CD4-positive, alpha-beta T cell treated with Interleukin-15 for 4 hours (primary cell): ENCODE data around the gene B3GNT7.
"Not testable (repeated sequence)": the region's sequence is repeated elsewhere in the genome, so short reads cannot be mapped to it uniquely, and the experiment has no call there.

Source experiments
- DNase-seq: peaks from one replicate; pipeline ENCODE4 v3.0.0-alpha.2; 2020; ENCODE audit warnings: low spot score

The B3GNT7 gene

GRCh38 chr2:231403421-231404182 is 8.1 kb downstream of the B3GNT7 start:
- not testable (repeated sequence) for DNase-seq

- not testable (repeated sequence) for DNase-seq
Observed at GRCh38 chr2:231404183-231404578, 8.7 kb downstream of the B3GNT7 start.

- DNase-seq = peak; percentile 58
Observed at GRCh38 chr2:231405601-231406367, 10.3 kb downstream of the B3GNT7 start.

- not testable (repeated sequence) for DNase-seq
Observed at GRCh38 chr2:231407686-231408085, 12.2 kb downstream of the B3GNT7 start.

GRCh38 chr2:231408304-231408703 is 12.8 kb downstream of the B3GNT7 start:
- DNase-seq = not testable (repeated sequence)

- DNase-seq = no peak
Observed at GRCh38 chr2:231409776-231410175, 14.3 kb downstream of the B3GNT7 start.

- DNase-seq = no peak
Observed at GRCh38 chr2:231410293-231411004, 14.9 kb downstream of the B3GNT7 start.

GRCh38 chr2:231411237-231411636 is 15.7 kb downstream of the B3GNT7 start:
- DNase-seq = no peak

GRCh38 chr2:231411831-231412617 is 16.5 kb downstream of the B3GNT7 start:
- peak; percentile 64 for DNase-seq

- no peak for DNase-seq
Observed at GRCh38 chr2:231412618-231412963, 17.1 kb downstream of the B3GNT7 start.

GRCh38 chr2:231413456-231413855 is 17.9 kb downstream of the B3GNT7 start:
- DNase-seq = no peak

- no peak for DNase-seq
Observed at GRCh38 chr2:231413921-231414476, 18.5 kb downstream of the B3GNT7 start.

GRCh38 chr2:231415029-231415428 is 19.5 kb downstream of the B3GNT7 start:
- no peak for DNase-seq

GRCh38 chr2:231418820-231419640 is 23.5 kb downstream of the B3GNT7 start:
- no peak for DNase-seq

- DNase-seq = no peak
Observed at GRCh38 chr2:231421051-231421580, 25.6 kb downstream of the B3GNT7 start.

- DNase-seq = no peak
Observed at GRCh38 chr2:231422056-231422455, 26.5 kb downstream of the B3GNT7 start.

- DNase-seq = no peak
Observed at GRCh38 chr2:231423176-231423575, 27.7 kb downstream of the B3GNT7 start.

- no peak for DNase-seq
Observed at GRCh38 chr2:231425291-231425810, 29.8 kb downstream of the B3GNT7 start.

GRCh38 chr2:231425811-231426703 is 30.5 kb downstream of the B3GNT7 start:
- peak; percentile 84 for DNase-seq
